Activated T-helper 17 cell treated with anti-CD3 and anti-CD28 coated beads, Interleukin-2, amount 50 U/mL, for 72 hours (primary cell): ENCODE measurements around the gene SKAP2. TPM values are rescaled to one million over a fixed set of nuclear protein-coding genes. Genes with fewer than 3 reads are reported as not detected.

Source experiments
- ATAC-seq: fragments of 150-1000 bp; cut with Tn5 transposase; replicated peaks from 2 replicates; pipeline ENCODE4 v1.10.0; 2021; ENCODE audit warnings: mild to moderate bottlenecking, moderate library complexity
- H3K27ac Mint-ChIP-seq: one replicate; pipeline ENCODE4 v1.8.0; 2022; ENCODE audit warnings: mixed read lengths
- H3K27me3 Mint-ChIP-seq: one replicate; pipeline ENCODE4 v1.8.0; 2022; ENCODE audit warnings: mixed read lengths
- H3K36me3 Mint-ChIP-seq: one replicate; pipeline ENCODE4 v1.8.0; 2022; ENCODE audit warnings: low read depth, mild to moderate bottlenecking, mixed read lengths
- H3K4me1 Mint-ChIP-seq: one replicate; pipeline ENCODE4 v1.8.0; 2022; ENCODE audit warnings: mixed read lengths
- H3K4me3 Mint-ChIP-seq: one replicate; pipeline ENCODE4 v1.8.0; 2022; ENCODE audit warnings: mild to moderate bottlenecking, mixed read lengths
- H3K9me3 Mint-ChIP-seq: one replicate; pipeline ENCODE4 v1.8.0; 2022; ENCODE audit warnings: mixed read lengths
- total RNA-seq, 2 donors: library from RNA; stranded (reverse); gene quantifications; one replicate each; pipeline ENCODE4 v1.2.3, GENCODE V29; 2022

The SKAP2 gene
- total RNA-seq, result 10 to 100 TPM; 11.5 to 14.3 TPM

- peak within 1 kb of the TSS; percentile 92 for H3K4me3 Mint-ChIP-seq
- H3K27ac Mint-ChIP-seq, result peak within 1 kb of the TSS; percentile 81
- no peaks in the 10 kb centered on the region for H3K9me3 Mint-ChIP-seq
- peaks cover 15% of the 10 kb centered on the region for H3K27me3 Mint-ChIP-seq
- H3K36me3 Mint-ChIP-seq, result no peaks in the 10 kb centered on the region
- ATAC-seq, result peak; percentile 94
- H3K4me1 Mint-ChIP-seq, result peaks cover 5% of the 10 kb centered on the region
Measured at GRCh38 chr7:26864309-26865093, at the start of gene SKAP2. Gene SKAP2 (minus strand): TSS chr7:26864590. CDS start chr7:26864429, 161 bp downstream.

- H3K27ac Mint-ChIP-seq, result no peak overlapping the region
- H3K36me3 Mint-ChIP-seq, result no peaks in the 10 kb centered on the region
- ATAC-seq, result no peak
- H3K4me1 Mint-ChIP-seq, result no peaks in the 10 kb centered on the region
- H3K27me3 Mint-ChIP-seq, result peaks cover 8% of the 10 kb centered on the region
- H3K9me3 Mint-ChIP-seq, result no peaks in the 10 kb centered on the region
- no peak overlapping the region for H3K4me3 Mint-ChIP-seq
Measured at GRCh38 chr7:26912933-26913536, 48.6 kb upstream of the SKAP2 start.

GRCh38 chr7:26912338-26912737, 47.9 kb upstream of the SKAP2 start:
- Mint-ChIP-seq H3K4me1 (no peaks in the 10 kb centered on the region), H3K27me3 (peaks cover 8% of the 10 kb centered on the region), H3K4me3 (no peak overlapping the region), H3K27ac (no peak overlapping the region), H3K9me3 (no peaks in the 10 kb centered on the region), H3K36me3 (no peaks in the 10 kb centered on the region)
- ATAC-seq, result no peak

GRCh38 chr7:26910221-26910620, 45.8 kb upstream of the SKAP2 start:
- Mint-ChIP-seq H3K27me3 (peaks cover 3% of the 10 kb centered on the region), H3K4me3 (no peak overlapping the region), H3K27ac (no peak overlapping the region), H3K36me3 (no peaks in the 10 kb centered on the region), H3K9me3 (no peaks in the 10 kb centered on the region), H3K4me1 (no peaks in the 10 kb centered on the region)
- ATAC-seq, result peak; percentile 47

GRCh38 chr7:26900251-26900650, 35.9 kb upstream of the SKAP2 start:
- H3K4me1 Mint-ChIP-seq, result no peaks in the 10 kb centered on the region
- H3K9me3 Mint-ChIP-seq, result no peaks in the 10 kb centered on the region
- H3K27me3 Mint-ChIP-seq, result peaks cover 28% of the 10 kb centered on the region
- H3K27ac Mint-ChIP-seq, result no peak overlapping the region
- ATAC-seq, result no peak
- H3K36me3 Mint-ChIP-seq, result no peaks in the 10 kb centered on the region
- no peak overlapping the region for H3K4me3 Mint-ChIP-seq

- no peak overlapping the region for H3K4me3 Mint-ChIP-seq
- no peak for ATAC-seq
- H3K27me3 Mint-ChIP-seq, result peaks cover 32% of the 10 kb centered on the region
- H3K36me3 Mint-ChIP-seq, result no peaks in the 10 kb centered on the region
- H3K4me1 Mint-ChIP-seq, result no peaks in the 10 kb centered on the region
- no peaks in the 10 kb centered on the region for H3K9me3 Mint-ChIP-seq
- H3K27ac Mint-ChIP-seq, result no peak overlapping the region
Measured at GRCh38 chr7:26899519-26899918, 35.1 kb upstream of the SKAP2 start.

- no peaks in the 10 kb centered on the region for H3K4me1 Mint-ChIP-seq
- ATAC-seq, result no peak
- H3K36me3 Mint-ChIP-seq, result no peaks in the 10 kb centered on the region
- no peaks in the 10 kb centered on the region for H3K9me3 Mint-ChIP-seq
- no peak overlapping the region for H3K4me3 Mint-ChIP-seq
- H3K27me3 Mint-ChIP-seq, result peaks cover 34% of the 10 kb centered on the region
- H3K27ac Mint-ChIP-seq, result no peak overlapping the region
Measured at GRCh38 chr7:26898891-26899290, 34.5 kb upstream of the SKAP2 start.

- no peaks in the 10 kb centered on the region for H3K4me1 Mint-ChIP-seq
- H3K27me3 Mint-ChIP-seq, result peaks cover 37% of the 10 kb centered on the region
- no peak overlapping the region for H3K27ac Mint-ChIP-seq
- H3K36me3 Mint-ChIP-seq, result no peaks in the 10 kb centered on the region
- no peak overlapping the region for H3K4me3 Mint-ChIP-seq
- no peaks in the 10 kb centered on the region for H3K9me3 Mint-ChIP-seq
- no peak for ATAC-seq
Measured at GRCh38 chr7:26897928-26898327, 33.5 kb upstream of the SKAP2 start.

- Mint-ChIP-seq H3K27me3 (peaks cover 23% of the 10 kb centered on the region), H3K27ac (no peak overlapping the region), H3K9me3 (no peaks in the 10 kb centered on the region), H3K36me3 (no peaks in the 10 kb centered on the region), H3K4me1 (no peaks in the 10 kb centered on the region), H3K4me3 (no peak overlapping the region)
- ATAC-seq, result no peak
Measured at GRCh38 chr7:26891400-26892350, 27.3 kb upstream of the SKAP2 start.

GRCh38 chr7:26880852-26881251, 16.5 kb upstream of the SKAP2 start:
- Mint-ChIP-seq H3K9me3 (peaks cover 9% of the 10 kb centered on the region), H3K27ac (no peak overlapping the region), H3K4me3 (no peak overlapping the region), H3K27me3 (peaks cover 6% of the 10 kb centered on the region), H3K36me3 (no peaks in the 10 kb centered on the region), H3K4me1 (no peaks in the 10 kb centered on the region)
- ATAC-seq, result no peak

GRCh38 chr7:26879671-26880070, 15.3 kb upstream of the SKAP2 start:
- Mint-ChIP-seq H3K27me3 (peaks cover 8% of the 10 kb centered on the region), H3K4me3 (no peak overlapping the region), H3K27ac (no peak overlapping the region), H3K36me3 (no peaks in the 10 kb centered on the region), H3K9me3 (no peaks in the 10 kb centered on the region), H3K4me1 (no peaks in the 10 kb centered on the region)
- no peak for ATAC-seq

- Mint-ChIP-seq H3K36me3 (no peaks in the 10 kb centered on the region), H3K27me3 (peaks cover 36% of the 10 kb centered on the region), H3K9me3 (no peaks in the 10 kb centered on the region), H3K4me1 (peaks cover 5% of the 10 kb centered on the region), H3K27ac (no peak overlapping the region), H3K4me3 (no peak overlapping the region)
- no peak for ATAC-seq
Measured at GRCh38 chr7:26868841-26869495, 4.6 kb upstream of the SKAP2 start.

- peak overlapping the region; percentile 92 for H3K4me3 Mint-ChIP-seq
- peak overlapping the region; percentile 81 for H3K27ac Mint-ChIP-seq
- H3K9me3 Mint-ChIP-seq, result no peaks in the 10 kb centered on the region
- peak; percentile 50 for ATAC-seq
- no peaks in the 10 kb centered on the region for H3K36me3 Mint-ChIP-seq
- H3K27me3 Mint-ChIP-seq, result peaks cover 20% of the 10 kb centered on the region
- H3K4me1 Mint-ChIP-seq, result peaks cover 5% of the 10 kb centered on the region
Measured at GRCh38 chr7:26865094-26865388, 651 bp upstream of the SKAP2 start.
